ENCODE results near the gene TRIM54.
"Not testable (repeated sequence)": the region's sequence is repeated elsewhere in the genome, so short reads cannot be mapped to it uniquely, and the experiment has no call there.

Gene TRIM54

GRCh38 chr2:27285481-27285880 lies 3.3 kb downstream of the TRIM54 start:
- DNase-seq: no peak

GRCh38 chr2:27288610-27289009 lies 6.4 kb downstream of the TRIM54 start:
- no peak for DNase-seq

DNA sequence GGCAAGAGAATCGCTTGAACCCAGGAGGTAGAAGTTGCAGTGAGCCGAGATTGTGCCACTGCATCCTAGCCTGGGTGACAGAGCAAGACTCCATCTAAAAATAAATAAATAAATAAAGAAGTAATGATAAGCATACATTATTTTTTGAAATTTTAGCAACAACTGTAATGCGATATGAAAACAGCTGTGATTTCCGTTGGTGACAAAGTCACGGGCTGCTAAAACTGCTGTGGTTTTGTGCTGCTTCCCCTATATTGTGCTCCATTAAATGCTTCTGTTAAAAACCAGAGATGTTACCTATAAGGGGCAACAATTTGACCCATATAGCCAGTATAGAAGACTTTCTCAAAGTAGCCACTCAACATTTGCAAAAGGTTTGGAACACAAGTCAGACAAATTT lies 8.3 kb downstream of the TRIM54 start:
- no peak for DNase-seq

DNA sequence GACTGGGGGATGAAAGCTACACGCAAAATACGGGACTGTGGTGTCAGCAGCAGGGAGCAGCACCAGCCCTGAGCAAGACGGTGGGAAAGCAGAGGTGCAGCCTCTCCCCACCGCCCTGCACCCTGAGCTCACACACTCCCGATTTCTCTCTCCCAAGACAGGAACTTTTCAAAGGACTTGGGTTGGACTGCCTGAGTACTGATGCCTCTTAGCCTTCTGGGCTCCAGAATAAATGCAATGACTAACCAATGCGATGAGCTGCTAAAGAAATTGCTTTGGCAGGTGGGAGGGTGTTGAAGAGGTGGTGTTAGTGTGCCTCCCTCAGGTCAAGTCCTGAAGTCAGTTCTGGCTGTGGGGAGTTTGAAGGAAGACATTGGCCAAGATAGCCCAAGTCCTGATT lies 9.6 kb downstream of the TRIM54 start:
- no peak for DNase-seq

- DNase-seq: no peak
Measured at GRCh38 chr2:27294928-27295327, 12.7 kb downstream of the TRIM54 start.

DNA sequence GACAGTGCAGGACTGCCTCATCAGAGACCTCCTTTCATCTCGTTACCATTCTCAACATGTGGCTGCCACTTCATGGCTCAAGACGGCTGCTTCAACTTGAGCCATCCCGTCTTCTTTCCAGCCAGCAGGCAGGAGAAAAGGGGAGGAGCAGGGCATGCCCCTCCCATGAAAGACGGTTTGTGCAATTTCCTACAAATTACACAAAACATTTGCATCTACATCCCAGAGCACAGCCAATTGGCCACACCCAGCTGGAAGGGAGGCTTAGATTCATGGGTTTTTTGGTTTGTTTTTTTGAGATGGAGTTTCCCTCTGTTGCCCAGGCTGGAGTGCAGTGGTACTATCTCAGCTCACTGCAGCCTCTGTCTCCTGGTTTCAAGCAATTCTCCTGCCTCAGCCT lies 14.3 kb downstream of the TRIM54 start:
- no peak for DNase-seq

GRCh38 chr2:27297195-27297594 lies 15.0 kb downstream of the TRIM54 start:
- no peak for DNase-seq

GRCh38 chr2:27298391-27299080 lies 16.3 kb downstream of the TRIM54 start:
- no peak for DNase-seq

DNA sequence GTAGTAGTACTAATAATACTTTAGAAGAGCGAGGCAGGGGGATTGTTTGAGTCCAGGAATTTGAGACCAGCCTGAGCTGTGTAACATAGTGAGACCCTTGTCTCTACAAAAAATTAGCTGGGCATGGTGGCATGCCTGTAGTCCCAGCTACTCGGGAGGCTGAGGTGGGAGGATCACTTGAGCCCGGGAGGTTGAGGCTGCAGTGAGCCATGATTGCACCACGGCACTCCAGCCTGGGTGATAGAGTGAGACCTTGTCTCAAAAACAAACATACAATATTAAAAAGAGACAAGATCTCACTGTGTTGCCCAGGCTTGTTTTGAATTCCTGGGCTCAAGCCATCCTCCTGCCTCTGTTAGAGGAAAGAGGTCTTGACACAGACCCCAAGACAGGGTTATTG lies 18.4 kb downstream of the TRIM54 start:
- not testable (repeated sequence) for DNase-seq

GRCh38 chr2:27303093-27304025 lies 21.1 kb downstream of the TRIM54 start:
- peak; percentile 40 for DNase-seq

DNA sequence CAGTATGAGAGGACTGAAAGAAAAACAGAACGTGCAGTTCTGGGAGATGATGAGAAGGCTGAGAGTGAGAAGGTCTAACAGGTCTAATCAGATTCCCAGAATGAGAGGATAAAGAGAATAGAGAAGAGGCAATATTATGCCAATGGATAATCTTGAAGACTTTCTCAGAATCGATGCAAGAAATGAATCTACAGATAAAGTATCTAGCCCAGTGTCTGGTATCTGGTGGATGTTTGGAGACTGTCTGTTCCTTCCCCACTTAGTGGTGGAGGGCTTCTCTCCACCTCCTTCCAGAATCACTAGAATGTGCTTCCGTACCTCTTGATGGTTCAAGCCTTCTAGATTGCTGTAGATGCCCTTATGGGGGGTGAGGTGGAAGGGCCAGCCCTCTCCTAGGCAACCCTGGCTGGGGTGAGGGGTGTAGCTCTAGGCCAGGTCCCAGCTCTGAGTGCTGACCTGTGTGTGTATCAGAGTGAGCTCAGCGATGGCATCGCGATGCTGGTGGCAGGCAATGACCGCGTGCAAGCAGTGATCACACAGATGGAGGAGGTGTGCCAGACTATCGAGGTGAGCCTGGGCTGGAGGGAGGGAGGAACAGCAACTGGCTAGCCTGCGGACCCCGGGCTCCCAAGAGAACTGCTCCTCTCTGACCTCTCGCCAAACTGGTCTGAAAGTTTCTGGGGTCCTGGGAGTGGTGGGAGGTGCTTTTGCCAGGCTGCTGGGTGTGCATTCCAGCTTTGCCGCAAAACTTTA lies 22.4 kb downstream of the TRIM54 start:
- no peak for DNase-seq

- no peak for DNase-seq
Measured at GRCh38 chr2:27305516-27305915, 23.3 kb downstream of the TRIM54 start.

DNA sequence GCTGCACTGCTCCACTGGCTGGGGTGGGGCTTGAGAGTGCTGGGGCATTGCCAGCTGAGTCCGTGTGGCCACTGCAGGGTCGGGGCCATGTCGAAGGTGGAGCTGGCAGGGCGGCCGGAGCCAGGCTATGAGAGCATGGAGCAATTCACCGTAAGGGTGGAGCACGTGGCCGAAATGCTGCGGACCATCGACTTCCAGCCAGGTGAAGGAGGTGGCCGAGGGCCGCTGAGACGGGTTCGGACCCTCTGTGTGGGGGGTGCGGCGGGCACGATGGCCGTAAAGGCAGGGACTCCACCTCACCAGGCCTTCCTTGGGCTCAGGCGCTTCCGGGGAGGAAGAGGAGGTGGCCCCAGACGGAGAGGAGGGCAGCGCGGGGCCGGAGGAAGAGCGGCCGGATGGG lies 23.9 kb downstream of the TRIM54 start:
- DNase-seq: no peak

GRCh38 chr2:27306573-27307286 lies 24.5 kb downstream of the TRIM54 start:
- no peak for DNase-seq

DNA sequence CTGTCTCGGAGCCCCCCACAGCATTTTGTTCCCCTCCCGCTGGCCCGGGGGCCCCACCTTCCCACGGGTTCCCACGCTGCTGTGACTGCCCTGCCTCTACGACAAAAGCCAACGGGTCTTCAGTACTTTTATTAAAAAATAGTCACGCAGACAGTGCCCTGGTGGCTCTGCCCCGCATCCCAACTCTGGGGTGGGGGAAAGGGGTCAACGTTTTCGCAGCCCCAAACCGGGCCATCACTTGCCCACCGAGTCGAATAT lies 25.0 kb downstream of the TRIM54 start:
- no peak for DNase-seq

GRCh38 chr2:27307545-27308358 lies 25.5 kb downstream of the TRIM54 start:
- DNase-seq: no peak

DNA sequence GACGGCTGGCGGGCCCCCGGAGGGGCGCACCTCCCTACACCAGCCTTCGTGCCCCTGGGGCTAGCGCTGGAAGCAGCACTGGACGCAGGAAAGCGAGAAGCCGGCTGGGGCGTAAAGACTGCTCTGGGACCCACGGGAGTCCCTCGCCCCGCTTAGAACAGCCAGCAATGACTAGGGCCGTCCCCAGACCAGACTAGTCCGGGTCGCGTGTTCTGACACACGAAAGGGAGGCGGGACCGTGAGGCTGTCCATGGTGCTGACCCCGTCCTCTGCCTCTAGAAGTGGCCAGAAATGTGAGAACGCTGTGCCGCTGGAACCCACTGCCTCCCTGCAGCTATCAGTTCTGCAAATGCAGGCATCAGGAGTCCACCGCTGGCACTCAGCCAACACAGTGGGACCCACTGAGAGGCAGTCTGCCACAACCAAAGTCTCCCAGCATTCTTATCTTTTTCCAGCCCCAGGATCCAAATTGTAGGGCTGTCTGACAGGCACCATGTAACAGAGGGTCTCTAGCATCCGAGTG lies 26.2 kb downstream of the TRIM54 start, which contains the start of gene UCN:
TSS of gene UCN (minus strand) at position 87 of the 523 bp plus-strand sequence. CDS start 550 bp downstream, outside the sequence.
- no peak for DNase-seq

- DNase-seq: no peak
Measured at GRCh38 chr2:27309651-27310050, 27.4 kb downstream of the TRIM54 start.

- DNase-seq: no peak
Measured at GRCh38 chr2:27312152-27312551, 29.9 kb downstream of the TRIM54 start.

GRCh38 chr2:27313882-27314645 lies 31.8 kb downstream of the TRIM54 start:
- DNase-seq: no peak

- DNase-seq: no peak
Measured at GRCh38 chr2:27314709-27315108, 32.5 kb downstream of the TRIM54 start.
